Right lobe of liver (tissue), 4 donors: Measurements from ENCODE around the gene DEDD2.

Experiments
- CTCF ChIP-seq, 4 donors: fragments of 200-600 bp in 3 of 4; fragments of 450-650 bp in 1 of 4; IDR thresholded peaks; one replicate each; pipeline versions ENCODE4 v1.5.1 to v1.8.0; 2016 to 2022; ENCODE audit warnings: antibody characterized with exemption in 4 of 4, mild to moderate bottlenecking in 2 of 4
- POLR2A ChIP-seq: fragments of 450-650 bp; IDR thresholded peaks from one replicate; pipeline ENCODE4 v1.6.1; 2017; ENCODE audit warnings: antibody characterized with exemption, mild to moderate bottlenecking
- donor health status: DM: no; HTN: no; CAD: no.
- donor health status: DM: no; HTN: no; CAD: no.
- donor health status: DM: no; HTN: yes; CAD: no.

GRCh38 chr19:42230571-42230970 is 13.1 kb upstream of the DEDD2 start:
- no peak for TF ChIP-seq CTCF (IDR thresholded peaks at IDR 0.05)
- no peak for TF ChIP-seq POLR2A
